Right lobe of liver (tissue), 4 donors: Measurements from ENCODE around the gene CFAP99.

ENCODE experiments used
- POLR2A ChIP-seq: fragments of 450-650 bp; IDR thresholded peaks from one replicate; pipeline ENCODE4 v1.6.1; 2017; ENCODE audit warnings: antibody characterized with exemption, mild to moderate bottlenecking
- TF ChIP-seq, protein P1 (sequence below), 4 donors: fragments of 200-600 bp in 3 of 4; fragments of 450-650 bp in 1 of 4; IDR thresholded peaks; one replicate each; pipeline versions ENCODE4 v1.5.1 to v1.8.0; 2016 to 2022; ENCODE audit warnings: antibody characterized with exemption in 4 of 4, mild to moderate bottlenecking in 2 of 4
- donor health status: DM: no; HTN: no; CAD: no.
- donor health status: DM: no; HTN: no; CAD: no.
- donor health status: DM: no; HTN: yes; CAD: no.

DNA sequence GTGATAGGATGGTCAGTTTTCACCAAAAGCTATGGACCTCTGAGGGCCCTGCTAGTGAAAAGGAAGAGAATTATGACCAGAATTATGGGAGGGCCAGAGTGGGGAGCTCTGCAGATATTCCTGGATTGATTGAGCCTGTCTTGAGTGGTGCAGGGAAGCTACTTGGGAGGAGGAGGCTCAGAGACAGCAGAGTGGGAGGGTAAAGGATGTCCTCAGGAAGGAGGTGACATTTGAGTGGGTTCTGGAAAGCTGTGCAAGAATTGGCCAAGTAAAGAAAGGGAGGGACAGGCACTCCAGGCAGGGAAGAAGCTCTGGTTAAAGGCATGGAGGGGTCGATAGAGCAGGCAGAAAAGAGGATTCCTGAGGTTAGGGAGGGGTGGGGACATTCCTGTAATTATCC lies 74.2 kb downstream of the CFAP99 start:
- no peak for TF ChIP-seq POLR2A
- TF ChIP-seq, protein P1, sequence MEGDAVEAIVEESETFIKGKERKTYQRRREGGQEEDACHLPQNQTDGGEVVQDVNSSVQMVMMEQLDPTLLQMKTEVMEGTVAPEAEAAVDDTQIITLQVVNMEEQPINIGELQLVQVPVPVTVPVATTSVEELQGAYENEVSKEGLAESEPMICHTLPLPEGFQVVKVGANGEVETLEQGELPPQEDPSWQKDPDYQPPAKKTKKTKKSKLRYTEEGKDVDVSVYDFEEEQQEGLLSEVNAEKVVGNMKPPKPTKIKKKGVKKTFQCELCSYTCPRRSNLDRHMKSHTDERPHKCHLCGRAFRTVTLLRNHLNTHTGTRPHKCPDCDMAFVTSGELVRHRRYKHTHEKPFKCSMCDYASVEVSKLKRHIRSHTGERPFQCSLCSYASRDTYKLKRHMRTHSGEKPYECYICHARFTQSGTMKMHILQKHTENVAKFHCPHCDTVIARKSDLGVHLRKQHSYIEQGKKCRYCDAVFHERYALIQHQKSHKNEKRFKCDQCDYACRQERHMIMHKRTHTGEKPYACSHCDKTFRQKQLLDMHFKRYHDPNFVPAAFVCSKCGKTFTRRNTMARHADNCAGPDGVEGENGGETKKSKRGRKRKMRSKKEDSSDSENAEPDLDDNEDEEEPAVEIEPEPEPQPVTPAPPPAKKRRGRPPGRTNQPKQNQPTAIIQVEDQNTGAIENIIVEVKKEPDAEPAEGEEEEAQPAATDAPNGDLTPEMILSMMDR (IDR thresholded peaks at IDR 0.05): no peak
